Measurements from ENCODE around the gene KLHL7. TPM values are rescaled to one million over a fixed set of nuclear protein-coding genes. Genes with fewer than 3 reads are reported as not detected.

Gene KLHL7
- total RNA-seq, 1 donor from 2014 or later: 38.7 TPM

- Histone ChIP-seq H3K4me3 (ENCODE audit: insufficient read depth, low read depth, low read length) (no peak overlapping the region), H3K27ac (ENCODE audit: low read depth, low read length) (no peak overlapping the region), H3K9me3 (ENCODE audit: insufficient read depth, low read depth, low read length) (no peaks in the 10 kb centered on the region), H3K9ac (ENCODE audit: low read length) (no peak overlapping the region), H3K79me2 (ENCODE audit: insufficient read depth, low read length) (no peaks in the 10 kb centered on the region), H3K4me2 (ENCODE audit: low read length) (no peak overlapping the region), H3K4me1 (ENCODE audit: insufficient read depth, low read length) (no peaks in the 10 kb centered on the region), H3K27me3 (ENCODE audit: insufficient read depth, low read length) (no peaks in the 10 kb centered on the region), H3K36me3 (ENCODE audit: insufficient read depth, low read length) (peaks cover 3% of the 10 kb centered on the region), H4K20me1 (ENCODE audit: insufficient read depth, low read length) (no peaks in the 10 kb centered on the region), H2AFZ (ENCODE audit: low read depth, low read length) (no peak overlapping the region)
- H3K36me3 Mint-ChIP-seq (ENCODE audit: low read depth, unreplicated experiment): peaks cover 3% of the 10 kb centered on the region
- FAIRE-seq (no peak), DNase-seq (ENCODE audit: low read depth) (no peak)
- no peak overlapping the region for H3K27ac Mint-ChIP-seq (ENCODE audit: unreplicated experiment)
- no peaks in the 10 kb centered on the region for H3K27me3 Mint-ChIP-seq (ENCODE audit: low read depth, unreplicated experiment)
- no peaks in the 10 kb centered on the region for H3K9me3 Mint-ChIP-seq (ENCODE audit: unreplicated experiment)
- H3K4me1 Mint-ChIP-seq (ENCODE audit: low read depth, unreplicated experiment): no peaks in the 10 kb centered on the region
- TF ChIP-seq CTCF (IDR thresholded peaks at IDR 0.05; ENCODE audit: insufficient read depth, low read depth, low read length): no peak
- no peak for TF ChIP-seq EZH2 (IDR thresholded peaks at IDR 0.05; ENCODE audit: insufficient read depth, low read length)
- H3K4me3 Mint-ChIP-seq (ENCODE audit: unreplicated experiment): no peak overlapping the region
Measured at GRCh38 chr7:23164846-23165245, 59.3 kb downstream of the KLHL7 start.

- no peak overlapping the region for H2AFZ ChIP-seq (ENCODE audit: low read depth, low read length)
- H3K27me3 ChIP-seq (ENCODE audit: insufficient read depth, low read length): no peaks in the 10 kb centered on the region
- DNase-seq (ENCODE audit: low read depth): no peak
- H4K20me1 ChIP-seq (ENCODE audit: insufficient read depth, low read length): no peaks in the 10 kb centered on the region
- no peaks in the 10 kb centered on the region for H3K79me2 ChIP-seq (ENCODE audit: insufficient read depth, low read length)
- H3K27ac ChIP-seq (ENCODE audit: low read depth, low read length): no peak overlapping the region
- H3K4me1 ChIP-seq (ENCODE audit: insufficient read depth, low read length): no peaks in the 10 kb centered on the region
- TF ChIP-seq EZH2 (IDR thresholded peaks at IDR 0.05; ENCODE audit: insufficient read depth, low read length) (no peak), CTCF (IDR thresholded peaks at IDR 0.05; ENCODE audit: insufficient read depth, low read depth, low read length) (no peak)
- H3K9ac ChIP-seq (ENCODE audit: low read length): no peak overlapping the region
- H3K4me2 ChIP-seq (ENCODE audit: low read length): no peak overlapping the region
- H3K4me3 ChIP-seq (ENCODE audit: insufficient read depth, low read depth, low read length): no peak overlapping the region
- Mint-ChIP-seq H3K9me3 (ENCODE audit: unreplicated experiment) (no peaks in the 10 kb centered on the region), H3K27ac (ENCODE audit: unreplicated experiment) (no peak overlapping the region), H3K36me3 (ENCODE audit: low read depth, unreplicated experiment) (peaks cover 3% of the 10 kb centered on the region), H3K27me3 (ENCODE audit: low read depth, unreplicated experiment) (no peaks in the 10 kb centered on the region), H3K4me1 (ENCODE audit: low read depth, unreplicated experiment) (no peaks in the 10 kb centered on the region), H3K4me3 (ENCODE audit: unreplicated experiment) (no peak overlapping the region)
- peaks cover 3% of the 10 kb centered on the region for H3K36me3 ChIP-seq (ENCODE audit: insufficient read depth, low read length)
- FAIRE-seq: no peak
- H3K9me3 ChIP-seq (ENCODE audit: insufficient read depth, low read depth, low read length): no peaks in the 10 kb centered on the region
Measured at GRCh38 chr7:23165316-23165715, 59.7 kb downstream of the KLHL7 start.

GRCh38 chr7:23167691-23168090, 62.1 kb downstream of the KLHL7 start:
- no peak overlapping the region for H3K4me2 ChIP-seq (ENCODE audit: low read length)
- H3K9me3 Mint-ChIP-seq (ENCODE audit: unreplicated experiment): no peaks in the 10 kb centered on the region
- no peak overlapping the region for H3K27ac Mint-ChIP-seq (ENCODE audit: unreplicated experiment)
- H3K9ac ChIP-seq (ENCODE audit: low read length): no peak overlapping the region
- H3K4me1 ChIP-seq (ENCODE audit: insufficient read depth, low read length): no peaks in the 10 kb centered on the region
- no peak for TF ChIP-seq CTCF (IDR thresholded peaks at IDR 0.05; ENCODE audit: insufficient read depth, low read depth, low read length)
- TF ChIP-seq EZH2 (IDR thresholded peaks at IDR 0.05; ENCODE audit: insufficient read depth, low read length): no peak
- H3K27ac ChIP-seq (ENCODE audit: low read depth, low read length): no peak overlapping the region
- H3K4me3 ChIP-seq (ENCODE audit: insufficient read depth, low read depth, low read length): no peak overlapping the region
- DNase-seq (ENCODE audit: low read depth): no peak
- no peaks in the 10 kb centered on the region for H3K27me3 Mint-ChIP-seq (ENCODE audit: low read depth, unreplicated experiment)
- H3K79me2 ChIP-seq (ENCODE audit: insufficient read depth, low read length): no peaks in the 10 kb centered on the region
- no peaks in the 10 kb centered on the region for H3K36me3 Mint-ChIP-seq (ENCODE audit: low read depth, unreplicated experiment)
- no peak for FAIRE-seq
- H3K36me3 ChIP-seq (ENCODE audit: insufficient read depth, low read length): peaks cover 3% of the 10 kb centered on the region
- H3K4me3 Mint-ChIP-seq (ENCODE audit: unreplicated experiment): no peak overlapping the region
- H4K20me1 ChIP-seq (ENCODE audit: insufficient read depth, low read length): no peaks in the 10 kb centered on the region
- H2AFZ ChIP-seq (ENCODE audit: low read depth, low read length): no peak overlapping the region
- H3K27me3 ChIP-seq (ENCODE audit: insufficient read depth, low read length): no peaks in the 10 kb centered on the region
- H3K4me1 Mint-ChIP-seq (ENCODE audit: low read depth, unreplicated experiment): no peaks in the 10 kb centered on the region
- no peaks in the 10 kb centered on the region for H3K9me3 ChIP-seq (ENCODE audit: insufficient read depth, low read depth, low read length)

All from astrocyte (in vitro differentiated cells and primary cell).